ENCODE results near the gene ANKRD34B. TPM values are rescaled to one million over a fixed set of nuclear protein-coding genes. Genes with fewer than 3 reads are reported as not detected.
"Not testable (repeated sequence)": the region's sequence is repeated elsewhere in the genome, so short reads cannot be mapped to it uniquely, and the experiment has no call there.

ANKRD34B gene
- total RNA-seq, 1 donor from 2014 or later: 1.2 TPM

DNA sequence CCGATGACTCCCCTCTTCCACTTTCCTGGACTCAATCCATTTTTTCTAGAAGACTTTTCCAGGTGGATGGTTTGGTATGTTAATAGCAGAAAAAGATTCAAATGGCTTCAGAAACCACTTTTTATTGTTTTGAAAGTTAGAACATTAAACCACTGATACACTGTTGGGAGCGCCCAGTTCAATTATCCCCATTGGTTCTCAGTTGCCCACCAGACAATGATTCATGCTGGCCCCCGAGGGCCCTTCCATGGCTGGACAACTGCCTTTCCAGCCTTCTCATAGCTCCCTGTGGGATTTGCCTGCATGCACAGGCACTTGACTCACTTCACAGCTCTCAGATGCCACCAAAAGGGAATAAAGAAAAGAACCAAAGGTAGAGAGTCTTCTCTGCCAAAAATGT, 21.3 kb upstream of the ANKRD34B start:
- no peak overlapping the region for H3K4me3 ChIP-seq (ENCODE audit: low read depth, low read length)
- TF ChIP-seq, protein P1, sequence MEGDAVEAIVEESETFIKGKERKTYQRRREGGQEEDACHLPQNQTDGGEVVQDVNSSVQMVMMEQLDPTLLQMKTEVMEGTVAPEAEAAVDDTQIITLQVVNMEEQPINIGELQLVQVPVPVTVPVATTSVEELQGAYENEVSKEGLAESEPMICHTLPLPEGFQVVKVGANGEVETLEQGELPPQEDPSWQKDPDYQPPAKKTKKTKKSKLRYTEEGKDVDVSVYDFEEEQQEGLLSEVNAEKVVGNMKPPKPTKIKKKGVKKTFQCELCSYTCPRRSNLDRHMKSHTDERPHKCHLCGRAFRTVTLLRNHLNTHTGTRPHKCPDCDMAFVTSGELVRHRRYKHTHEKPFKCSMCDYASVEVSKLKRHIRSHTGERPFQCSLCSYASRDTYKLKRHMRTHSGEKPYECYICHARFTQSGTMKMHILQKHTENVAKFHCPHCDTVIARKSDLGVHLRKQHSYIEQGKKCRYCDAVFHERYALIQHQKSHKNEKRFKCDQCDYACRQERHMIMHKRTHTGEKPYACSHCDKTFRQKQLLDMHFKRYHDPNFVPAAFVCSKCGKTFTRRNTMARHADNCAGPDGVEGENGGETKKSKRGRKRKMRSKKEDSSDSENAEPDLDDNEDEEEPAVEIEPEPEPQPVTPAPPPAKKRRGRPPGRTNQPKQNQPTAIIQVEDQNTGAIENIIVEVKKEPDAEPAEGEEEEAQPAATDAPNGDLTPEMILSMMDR (conservative IDR thresholded peaks at IDR 0.05; ENCODE audit: low read depth, low read length): peak; percentile 15
- DNase-seq (ENCODE audit: low read depth): peak; percentile 88

DNA sequence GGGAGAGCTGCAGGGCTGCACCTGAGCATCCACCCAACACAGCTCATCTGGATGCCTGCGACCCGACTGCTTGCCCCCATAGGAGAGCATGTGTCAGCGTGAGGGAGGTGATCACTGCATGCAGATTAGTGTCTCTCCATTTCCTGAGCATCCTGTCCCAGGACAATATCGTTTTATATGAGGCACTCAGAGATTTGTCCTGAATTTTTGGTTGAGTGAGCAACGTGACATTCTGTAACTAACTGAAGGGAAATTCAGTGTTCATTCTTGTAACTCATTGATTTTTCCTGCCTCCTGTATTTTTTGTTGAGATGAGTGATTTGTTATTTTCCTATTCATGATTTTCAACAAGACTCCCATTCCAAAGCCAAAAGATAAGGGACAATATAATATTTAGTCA, 20.7 kb upstream of the ANKRD34B start:
- H3K4me3 ChIP-seq (ENCODE audit: low read depth, low read length): no peak overlapping the region
- TF ChIP-seq, protein P1 (conservative IDR thresholded peaks at IDR 0.05; ENCODE audit: low read depth, low read length): no peak
- peak; percentile 19 for DNase-seq (ENCODE audit: low read depth)

DNA sequence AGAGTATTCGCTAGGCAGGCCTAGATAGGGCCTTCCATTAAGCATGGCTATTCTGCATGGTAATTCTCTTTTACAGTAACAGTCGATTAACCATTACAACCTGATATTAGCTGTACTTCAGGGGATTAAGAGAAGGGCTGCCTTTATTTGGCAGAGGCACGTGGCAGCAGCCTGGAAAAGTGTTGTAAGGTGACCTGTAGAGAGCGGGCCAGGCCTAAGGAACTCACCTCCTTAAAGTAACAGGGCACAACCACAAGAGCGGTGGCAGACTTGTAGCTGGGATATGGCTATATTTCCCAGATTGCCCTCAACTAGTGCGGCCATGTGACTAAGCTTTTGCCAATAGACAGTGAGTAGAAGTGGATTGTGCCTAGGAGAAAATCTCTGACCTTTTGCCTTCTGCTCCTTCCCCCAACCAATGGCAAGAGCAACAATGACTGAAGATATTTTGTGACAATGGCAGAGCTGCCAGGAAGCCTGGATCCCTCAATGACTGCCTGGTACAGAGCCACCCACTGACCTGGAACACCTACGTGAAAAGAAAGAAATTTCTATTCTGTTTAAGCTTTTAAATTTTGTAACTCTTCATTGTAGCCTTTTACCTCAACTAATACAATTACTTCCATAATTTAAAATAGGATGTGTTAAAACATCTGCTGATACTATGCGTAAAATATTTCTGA, 18.9 kb upstream of the ANKRD34B start:
- TF ChIP-seq, protein P1 (conservative IDR thresholded peaks at IDR 0.05; ENCODE audit: low read depth, low read length): no peak
- DNase-seq (ENCODE audit: low read depth): no peak
- no peak overlapping the region for H3K4me3 ChIP-seq (ENCODE audit: low read depth, low read length)

DNA sequence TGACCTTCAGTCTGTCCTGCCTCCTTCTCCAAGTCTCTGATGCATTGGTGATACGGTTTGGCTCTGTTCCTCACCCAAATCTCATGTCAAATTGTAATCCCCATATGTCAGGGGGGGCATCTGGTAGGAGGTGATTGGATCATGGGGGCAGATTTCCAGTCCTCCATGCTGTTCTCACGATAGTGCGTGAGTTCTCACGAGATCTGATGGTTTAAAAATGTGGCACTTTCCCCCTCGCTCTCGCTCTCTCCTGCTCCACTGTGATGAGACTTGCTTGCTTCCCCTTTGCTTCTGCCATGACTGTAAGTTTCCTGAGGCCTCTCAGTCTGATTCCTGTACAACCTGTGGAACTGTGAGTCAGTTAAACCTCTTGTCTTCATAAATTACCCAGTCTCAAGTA, 14.7 kb upstream of the ANKRD34B start:
- DNase-seq (ENCODE audit: low read depth): no peak
- TF ChIP-seq, protein P1 (conservative IDR thresholded peaks at IDR 0.05; ENCODE audit: low read depth, low read length): no peak
- H3K4me3 ChIP-seq (ENCODE audit: low read depth, low read length): no peak overlapping the region

DNA sequence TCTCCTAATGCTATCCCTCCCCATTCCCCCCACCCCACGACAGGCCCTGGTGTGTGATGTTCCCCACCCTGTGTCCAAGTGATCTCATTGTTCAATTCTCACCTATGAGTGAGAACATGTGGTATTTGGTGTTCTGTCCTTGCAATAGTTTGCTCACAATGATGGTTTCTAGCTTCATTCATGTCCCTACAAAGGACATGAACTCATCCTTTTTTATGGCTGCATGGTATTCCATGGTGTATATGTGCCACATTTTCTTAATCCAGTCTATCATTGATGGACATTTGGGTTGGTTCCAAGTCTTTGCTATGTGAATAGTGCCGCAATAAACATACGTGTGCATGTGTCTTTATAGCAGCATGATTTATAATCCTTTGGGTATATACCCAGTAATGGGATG, 10.2 kb upstream of the ANKRD34B start:
- DNase-seq (ENCODE audit: low read depth); H3K4me3 ChIP-seq (ENCODE audit: low read depth, low read length): not testable (repeated sequence)

DNA sequence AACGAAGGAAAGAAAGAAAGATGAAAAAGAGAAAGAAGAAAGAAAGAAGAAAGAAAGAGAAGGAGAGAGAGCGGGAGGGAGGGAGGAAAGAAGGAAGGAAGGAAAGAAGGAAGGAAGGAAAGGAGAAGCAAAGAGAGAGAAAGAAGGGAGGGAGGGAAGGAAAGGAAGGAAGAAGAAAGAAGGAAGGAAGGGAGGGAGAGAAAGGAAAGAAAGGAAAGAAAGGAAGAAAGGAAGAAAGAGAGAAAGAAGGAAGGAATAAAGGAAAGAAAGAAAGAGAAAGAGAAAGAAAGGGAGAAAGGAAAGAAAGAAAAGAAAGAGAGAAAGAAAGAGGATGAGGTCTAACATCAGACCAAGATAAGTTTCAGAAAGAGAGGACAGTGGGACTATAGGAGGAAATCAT, 9.0 kb upstream of the ANKRD34B start:
- no peak overlapping the region for H3K4me3 ChIP-seq (ENCODE audit: low read depth, low read length)
- no peak for DNase-seq (ENCODE audit: low read depth)
- TF ChIP-seq, protein P1 (conservative IDR thresholded peaks at IDR 0.05; ENCODE audit: low read depth, low read length): no peak

DNA sequence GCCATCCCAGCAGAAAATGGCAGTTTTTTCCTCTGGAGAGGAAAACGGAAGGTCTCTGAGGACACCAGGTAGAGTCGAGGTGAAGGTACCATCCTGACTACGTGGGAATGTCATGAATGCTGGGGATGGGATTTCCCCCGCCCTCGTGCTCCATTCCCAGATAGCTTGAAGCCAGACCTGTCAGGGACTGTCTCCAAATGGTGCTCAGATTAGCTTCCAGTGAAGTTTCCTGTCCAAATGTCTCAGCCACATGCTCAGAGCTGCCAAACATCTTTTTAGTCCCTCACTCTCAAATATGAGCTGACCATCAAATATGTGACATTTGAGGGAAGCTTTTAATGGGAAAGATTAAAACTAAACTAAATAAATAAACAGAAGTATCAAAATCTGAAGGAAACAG, 7.6 kb upstream of the ANKRD34B start:
- DNase-seq (ENCODE audit: low read depth): no peak
- H3K4me3 ChIP-seq (ENCODE audit: low read depth, low read length): no peak overlapping the region
- TF ChIP-seq, protein P1 (conservative IDR thresholded peaks at IDR 0.05; ENCODE audit: low read depth, low read length): no peak

Measured in epithelial cell of proximal tubule (primary cell).